Breast epithelium (tissue), 3 donors: ENCODE measurements around the gene EPS8L3.

Experiments
- POLR2A ChIP-seq: fragments of 450-650 bp; IDR thresholded peaks from one replicate; pipeline ENCODE4 v1.6.1; 2016; ENCODE audit warnings: antibody characterized with exemption, mild to moderate bottlenecking, moderate library complexity
- TF ChIP-seq, protein P1 (sequence below), 3 donors: fragments of 450-650 bp; IDR thresholded peaks; one replicate each; pipeline ENCODE4 v1.5.1; 2016 to 2017; ENCODE audit warnings: antibody characterized with exemption in 3 of 3, mild to moderate bottlenecking in 3 of 3, moderate library complexity in 3 of 3

DNA sequence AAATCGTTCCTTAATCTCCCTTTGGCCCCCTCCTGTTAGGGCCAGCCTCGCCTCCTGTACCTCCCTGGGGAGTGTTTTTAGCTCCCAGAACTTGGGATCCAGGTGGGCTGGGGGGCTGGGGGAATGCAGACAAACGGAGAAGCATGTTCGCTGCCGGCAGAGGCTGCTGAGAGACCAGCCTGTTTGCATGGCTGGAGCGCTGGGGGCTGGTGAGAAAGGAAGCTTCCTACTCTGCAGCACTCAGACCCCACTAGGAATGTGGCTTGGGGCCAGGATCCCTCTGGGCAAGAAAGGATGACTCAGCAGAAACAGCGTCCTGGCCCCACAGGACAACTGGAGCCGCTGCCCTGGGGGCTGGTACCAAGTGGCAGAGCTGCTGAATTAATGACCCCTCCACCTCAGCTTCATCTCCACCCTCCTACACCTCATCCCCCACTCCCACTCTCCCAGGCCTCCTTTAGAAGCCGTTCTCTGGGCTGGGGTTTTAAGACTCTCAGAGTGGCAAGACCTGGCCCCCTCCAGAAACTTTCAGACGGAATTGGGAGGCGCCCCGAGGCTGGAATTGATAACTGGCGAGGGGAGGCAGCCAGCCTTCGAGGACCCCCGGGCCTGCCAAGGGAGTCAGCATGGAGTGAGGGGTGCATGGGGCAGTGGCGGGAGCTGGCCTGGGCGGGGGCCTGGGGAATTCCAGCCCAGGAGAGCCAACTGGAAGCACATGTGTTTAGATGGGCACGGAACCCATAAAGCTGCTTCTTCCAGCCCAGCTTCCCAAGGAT is 28.5 kb upstream of the EPS8L3 start:
- TF ChIP-seq, protein P1, sequence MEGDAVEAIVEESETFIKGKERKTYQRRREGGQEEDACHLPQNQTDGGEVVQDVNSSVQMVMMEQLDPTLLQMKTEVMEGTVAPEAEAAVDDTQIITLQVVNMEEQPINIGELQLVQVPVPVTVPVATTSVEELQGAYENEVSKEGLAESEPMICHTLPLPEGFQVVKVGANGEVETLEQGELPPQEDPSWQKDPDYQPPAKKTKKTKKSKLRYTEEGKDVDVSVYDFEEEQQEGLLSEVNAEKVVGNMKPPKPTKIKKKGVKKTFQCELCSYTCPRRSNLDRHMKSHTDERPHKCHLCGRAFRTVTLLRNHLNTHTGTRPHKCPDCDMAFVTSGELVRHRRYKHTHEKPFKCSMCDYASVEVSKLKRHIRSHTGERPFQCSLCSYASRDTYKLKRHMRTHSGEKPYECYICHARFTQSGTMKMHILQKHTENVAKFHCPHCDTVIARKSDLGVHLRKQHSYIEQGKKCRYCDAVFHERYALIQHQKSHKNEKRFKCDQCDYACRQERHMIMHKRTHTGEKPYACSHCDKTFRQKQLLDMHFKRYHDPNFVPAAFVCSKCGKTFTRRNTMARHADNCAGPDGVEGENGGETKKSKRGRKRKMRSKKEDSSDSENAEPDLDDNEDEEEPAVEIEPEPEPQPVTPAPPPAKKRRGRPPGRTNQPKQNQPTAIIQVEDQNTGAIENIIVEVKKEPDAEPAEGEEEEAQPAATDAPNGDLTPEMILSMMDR (IDR thresholded peaks at IDR 0.05) = no peak
- TF ChIP-seq POLR2A = no peak
